HG03565 (cell line): ENCODE data around the gene CPEB3.

Experiments used
- ATAC-seq: cut with Tn5 transposase; IDR thresholded peaks from one replicate; pipeline ENCODE4 v1.9.1; 2021; ENCODE audit warnings: mild to moderate bottlenecking, moderate library complexity; ENCODE audit not compliant: unreplicated experiment

Gene CPEB3

GRCh38 chr10:92110039-92110794 is 180.7 kb downstream of the CPEB3 start:
- no peak for ATAC-seq

GRCh38 chr10:92108747-92109146 is 182.1 kb downstream of the CPEB3 start:
- ATAC-seq: no peak

GRCh38 chr10:92108120-92108519 is 182.8 kb downstream of the CPEB3 start:
- no peak for ATAC-seq

GRCh38 chr10:92103376-92104090 is 187.3 kb downstream of the CPEB3 start:
- no peak for ATAC-seq

- no peak for ATAC-seq
These were observed 188.2 kb downstream of the CPEB3 start for GRCh38 chr10:92102601-92103213.

- no peak for ATAC-seq
These were observed 195.9 kb downstream of the CPEB3 start for GRCh38 chr10:92094960-92095359.

- peak; percentile 54 for ATAC-seq
These were observed 198.9 kb downstream of the CPEB3 start for GRCh38 chr10:92091965-92092364.

- ATAC-seq: peak; percentile 86
These were observed 203.0 kb downstream of the CPEB3 start for GRCh38 chr10:92087750-92088395.

GRCh38 chr10:92082583-92083280 is 208.1 kb downstream of the CPEB3 start:
- no peak for ATAC-seq

GRCh38 chr10:92081641-92082040 is 209.2 kb downstream of the CPEB3 start:
- ATAC-seq: no peak

GRCh38 chr10:92080244-92080643 is 210.6 kb downstream of the CPEB3 start:
- ATAC-seq: no peak

GRCh38 chr10:92079003-92079402 is 211.9 kb downstream of the CPEB3 start:
- no peak for ATAC-seq

- no peak for ATAC-seq
These were observed 214.2 kb downstream of the CPEB3 start for GRCh38 chr10:92076722-92077121.

- ATAC-seq: no peak
These were observed 215.0 kb downstream of the CPEB3 start for GRCh38 chr10:92075829-92076228.

- no peak for ATAC-seq
These were observed 216.6 kb downstream of the CPEB3 start for GRCh38 chr10:92074126-92074887.

- ATAC-seq: no peak
These were observed 222.0 kb downstream of the CPEB3 start for GRCh38 chr10:92068900-92069299.

- ATAC-seq: no peak
These were observed 224.5 kb downstream of the CPEB3 start for GRCh38 chr10:92066386-92066785.

GRCh38 chr10:92064506-92064905 is 226.4 kb downstream of the CPEB3 start:
- ATAC-seq: no peak

GRCh38 chr10:92062273-92062672 is 228.6 kb downstream of the CPEB3 start:
- no peak for ATAC-seq

- no peak for ATAC-seq
These were observed 236.1 kb downstream of the CPEB3 start for GRCh38 chr10:92054807-92055206.
